Skin epidermis (tissue), 12 donors: ENCODE data around the gene WARS2.
"Not testable (repeated sequence)": the region's sequence is repeated elsewhere in the genome, so short reads cannot be mapped to it uniquely, and the experiment has no call there.

Experiments used
- H3K27ac ChIP-seq, 21 experiments: fragments of 200-600 bp; sonication (generic) in 11 of 21; one replicate each; pipeline ENCODE4 v1.5.0; 2020; ENCODE audit warnings: mild to moderate bottlenecking in 3 of 21, inconsistent platforms in 2 of 21, moderate library complexity in 2 of 21
- H3K4me3 ChIP-seq, 7 experiments: fragments of 200-600 bp; sonication (generic) in 2 of 7; one replicate each; pipeline ENCODE4 v1.5.0; 2020; ENCODE audit warnings: inconsistent platforms in 2 of 7, mild to moderate bottlenecking in 2 of 7, moderate library complexity in 1 of 7

The WARS2 gene

DNA sequence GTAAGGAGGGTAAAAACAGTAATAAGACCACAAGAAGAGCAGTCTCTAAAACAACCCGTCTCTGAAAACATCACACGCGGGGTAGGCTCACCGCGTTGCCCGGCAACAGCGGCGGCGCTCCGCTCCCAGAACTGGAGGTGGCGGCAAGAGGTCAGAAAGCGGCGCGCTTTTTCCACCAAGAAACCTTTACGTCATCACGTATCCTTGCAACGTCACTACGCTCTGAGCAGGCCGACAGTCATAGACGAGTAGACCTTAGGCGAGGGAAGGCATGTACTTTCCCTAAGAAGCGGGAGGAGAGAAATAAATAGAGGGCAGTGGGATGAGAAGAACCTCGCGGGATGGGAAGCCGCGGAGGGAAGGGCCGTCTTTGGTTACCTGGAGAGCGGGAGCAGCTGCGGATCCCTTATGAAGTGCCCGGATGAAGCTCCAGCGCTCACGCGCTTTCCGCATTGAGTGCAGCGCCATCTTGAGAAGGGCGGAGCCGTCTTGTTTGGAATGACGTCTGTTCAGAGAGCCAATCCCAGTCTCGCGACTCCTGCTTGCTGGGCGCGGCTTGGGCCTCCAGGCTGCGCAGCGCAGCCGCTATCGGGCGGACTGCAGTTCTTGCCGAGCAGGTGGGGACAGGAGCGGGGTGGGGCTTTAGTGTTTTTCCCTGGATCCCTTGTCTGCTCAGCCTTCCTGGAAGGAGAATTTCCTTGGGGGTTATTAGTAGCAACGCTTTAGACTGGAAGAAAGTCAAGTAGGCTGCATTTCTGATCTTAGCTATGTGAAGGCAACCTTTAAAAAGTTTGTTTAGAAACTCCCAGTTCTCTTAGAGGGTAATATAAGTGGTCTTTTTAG is at the start of gene WARS2:
WARS2 (minus strand) TSS at position 477 of the 843 bp plus-strand sequence; CDS start at position 468, 9 bp downstream.
- H3K4me3 ChIP-seq: peak within 1 kb of the TSS; percentile 33 to 60 (median 50)
- H3K27ac ChIP-seq: peak within 1 kb of the TSS; percentile 66 to 99 (median 96)

GRCh38 chr1:119188926-119189325 is 48.5 kb upstream of the WARS2 start:
- Histone ChIP-seq H3K27ac (no peak overlapping the region), H3K4me3 (no peak overlapping the region)

GRCh38 chr1:119187416-119187815 is 47.0 kb upstream of the WARS2 start:
- no peak overlapping the region for H3K4me3 ChIP-seq
- no peak overlapping the region for H3K27ac ChIP-seq

GRCh38 chr1:119186471-119186870 is 46.0 kb upstream of the WARS2 start:
- no peak overlapping the region for H3K27ac ChIP-seq
- no peak overlapping the region for H3K4me3 ChIP-seq

DNA sequence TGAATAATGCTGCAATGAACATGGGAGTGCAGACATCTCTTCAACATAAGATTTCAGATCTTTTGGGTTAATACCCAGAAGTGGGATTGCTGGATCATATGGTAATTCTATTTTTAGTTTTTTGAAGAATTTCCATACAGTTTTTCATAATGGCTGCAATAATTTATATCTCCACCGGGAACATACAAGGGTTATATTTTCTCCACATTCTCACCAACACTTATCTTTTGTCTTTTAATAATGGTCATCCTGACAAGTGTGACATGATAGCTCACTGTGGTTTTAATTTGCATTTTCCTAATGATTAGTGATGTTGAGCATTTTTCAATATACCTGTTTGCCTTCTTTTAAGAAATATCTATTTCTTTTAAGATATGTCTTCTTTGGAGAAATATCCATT is 44.5 kb upstream of the WARS2 start:
- no peak overlapping the region for H3K4me3 ChIP-seq
- H3K27ac ChIP-seq: no peak overlapping the region

DNA sequence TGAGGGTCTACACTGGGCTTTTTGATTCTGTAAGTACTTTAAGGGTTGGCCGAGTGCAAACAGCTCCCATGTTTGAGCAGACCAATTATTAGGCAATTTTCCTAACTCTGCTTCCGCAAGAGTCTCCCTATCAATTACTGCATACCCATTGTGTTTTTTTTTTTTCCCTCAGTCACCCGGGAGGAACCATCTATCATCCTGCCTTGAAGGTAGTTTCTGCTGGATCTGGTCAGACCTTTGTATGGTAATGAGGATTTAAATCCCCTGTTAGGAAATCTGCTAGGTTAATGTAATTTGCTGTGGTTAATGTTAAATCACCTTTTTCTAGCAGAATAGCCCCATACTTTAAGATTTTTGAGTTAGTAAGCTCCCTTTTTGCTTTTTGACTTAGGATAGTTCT is 40.8 kb upstream of the WARS2 start:
- H3K4me3 ChIP-seq: no peak overlapping the region
- no peak overlapping the region for H3K27ac ChIP-seq

- H3K27ac ChIP-seq: no peak overlapping the region
- no peak overlapping the region for H3K4me3 ChIP-seq
Measured at GRCh38 chr1:119179051-119179450, 38.6 kb upstream of the WARS2 start.

GRCh38 chr1:119172927-119173326 is 32.5 kb upstream of the WARS2 start:
- H3K27ac ChIP-seq, H3K4me3 ChIP-seq: not testable (repeated sequence)

- not testable (repeated sequence) for H3K4me3 ChIP-seq, H3K27ac ChIP-seq
Measured at GRCh38 chr1:119171381-119172010, 31.0 kb upstream of the WARS2 start.

- Histone ChIP-seq H3K4me3 (no peak overlapping the region), H3K27ac (no peak overlapping the region)
Measured at GRCh38 chr1:119163396-119163795, 22.9 kb upstream of the WARS2 start.

GRCh38 chr1:119160866-119161265 is 20.4 kb upstream of the WARS2 start:
- no peak overlapping the region for H3K4me3 ChIP-seq
- H3K27ac ChIP-seq: peak overlapping the region in 12 of 21 experiments; percentile 0 to 75 (median 34)

DNA sequence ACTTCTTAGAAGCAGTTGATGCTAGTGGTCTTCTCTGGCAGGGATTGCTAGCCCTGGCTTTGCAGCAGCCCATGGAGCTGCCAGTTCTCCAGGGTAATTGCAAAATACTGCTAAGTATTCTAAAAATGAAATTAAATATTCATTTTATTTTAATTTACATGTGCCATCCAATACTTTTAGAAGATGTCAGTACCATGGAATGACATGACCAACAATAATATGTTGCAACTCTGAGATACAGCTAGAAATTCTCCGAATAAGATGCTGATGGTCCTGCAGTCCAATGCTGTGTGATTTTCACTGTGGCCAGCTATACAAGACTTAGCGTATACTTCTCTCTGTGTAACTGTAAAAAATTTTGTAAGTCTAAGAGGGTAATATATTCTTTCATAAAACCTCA is 20.0 kb upstream of the WARS2 start:
- Histone ChIP-seq H3K4me3 (no peak overlapping the region), H3K27ac (peak overlapping the region in 12 of 21 experiments; percentile 0 to 75 (median 38))

GRCh38 chr1:119159966-119160365 is 19.5 kb upstream of the WARS2 start:
- Histone ChIP-seq H3K27ac (peak overlapping the region in 11 of 21 experiments; percentile 0 to 75 (median 39)), H3K4me3 (no peak overlapping the region)

- Histone ChIP-seq H3K4me3 (no peak overlapping the region), H3K27ac (peak overlapping the region in 17 of 21 experiments; percentile 25 to 75 (median 41))
Measured at GRCh38 chr1:119159111-119159510, 18.7 kb upstream of the WARS2 start.

DNA sequence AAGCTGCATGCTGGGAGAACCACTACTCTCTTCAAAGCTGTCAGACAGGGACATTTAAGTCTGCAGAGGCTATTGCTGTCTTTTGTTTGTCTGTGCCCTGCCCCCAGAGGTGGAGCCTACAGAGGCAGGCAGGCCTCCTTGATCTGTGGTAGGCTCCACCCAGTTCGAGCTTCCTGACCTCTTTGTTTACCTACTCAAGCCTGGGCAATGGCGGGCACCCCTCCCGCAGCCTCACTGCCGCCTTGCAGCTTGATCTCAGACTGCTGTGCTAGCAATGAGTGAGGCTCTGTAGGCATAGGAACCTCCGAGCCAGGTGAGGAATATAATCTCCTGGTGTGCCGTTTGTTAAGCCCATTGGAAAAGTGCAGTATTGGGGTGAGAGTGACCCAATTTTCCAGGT is 16.3 kb upstream of the WARS2 start:
- not testable (repeated sequence) for H3K4me3 ChIP-seq, H3K27ac ChIP-seq

DNA sequence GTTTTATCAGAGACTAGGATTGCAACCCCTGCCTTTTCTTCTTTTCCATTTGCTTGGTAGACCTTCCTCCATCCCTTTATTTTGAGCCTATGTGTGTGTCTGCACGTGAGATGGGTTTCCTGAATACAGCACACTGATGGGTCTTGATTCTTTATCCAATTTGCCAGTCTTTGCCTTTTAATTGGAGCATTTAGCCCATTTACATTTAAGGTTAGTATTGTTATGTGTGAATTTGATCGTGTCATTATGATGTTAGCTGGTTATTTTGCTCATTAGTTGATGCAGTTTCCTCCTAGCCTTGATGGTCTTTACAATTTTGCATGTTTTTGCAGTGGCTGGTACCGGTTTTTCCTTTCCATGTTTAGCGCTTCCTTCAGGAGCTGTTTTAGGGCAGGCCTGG is 14.6 kb upstream of the WARS2 start:
- not testable (repeated sequence) for H3K27ac ChIP-seq, H3K4me3 ChIP-seq

- no peak overlapping the region for H3K4me3 ChIP-seq
- no peak overlapping the region for H3K27ac ChIP-seq
Measured at GRCh38 chr1:119150150-119150549, 9.7 kb upstream of the WARS2 start.

- H3K4me3 ChIP-seq: no peak overlapping the region
- peak overlapping the region in 1 of 21 experiments; percentile 43 for H3K27ac ChIP-seq
Measured at GRCh38 chr1:119147661-119148090, 7.2 kb upstream of the WARS2 start.

GRCh38 chr1:119146466-119146865 is 6.0 kb upstream of the WARS2 start:
- Histone ChIP-seq H3K27ac (no peak overlapping the region), H3K4me3 (no peak overlapping the region)

DNA sequence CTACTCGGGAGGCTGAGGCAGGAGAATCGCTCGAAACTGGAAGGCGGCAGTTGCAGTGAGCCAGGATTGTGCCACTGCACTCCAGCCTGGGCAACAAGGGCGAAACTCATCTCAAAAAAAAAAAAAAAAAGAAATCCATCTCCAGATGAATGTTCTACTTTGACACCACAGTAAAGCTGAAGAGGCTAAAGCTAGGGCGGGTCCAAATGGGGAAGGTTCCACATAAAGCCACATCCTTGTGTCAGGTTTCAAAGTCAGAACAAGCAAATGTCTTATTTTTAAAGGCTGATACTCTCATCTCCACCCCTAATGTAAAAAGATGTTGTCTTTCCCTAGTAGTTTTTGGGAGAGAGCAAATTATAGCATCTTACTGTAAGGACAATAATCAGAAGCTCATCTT is 4.4 kb upstream of the WARS2 start:
- Histone ChIP-seq H3K27ac (no peak overlapping the region), H3K4me3 (no peak overlapping the region)

GRCh38 chr1:119143706-119144105 is 3.3 kb upstream of the WARS2 start:
- H3K27ac ChIP-seq: no peak overlapping the region
- H3K4me3 ChIP-seq: no peak overlapping the region
